ENCODE data around the gene IVNS1ABP.
"Not testable (repeated sequence)": the region's sequence is repeated elsewhere in the genome, so short reads cannot be mapped to it uniquely, and the experiment has no call there.

DNA sequence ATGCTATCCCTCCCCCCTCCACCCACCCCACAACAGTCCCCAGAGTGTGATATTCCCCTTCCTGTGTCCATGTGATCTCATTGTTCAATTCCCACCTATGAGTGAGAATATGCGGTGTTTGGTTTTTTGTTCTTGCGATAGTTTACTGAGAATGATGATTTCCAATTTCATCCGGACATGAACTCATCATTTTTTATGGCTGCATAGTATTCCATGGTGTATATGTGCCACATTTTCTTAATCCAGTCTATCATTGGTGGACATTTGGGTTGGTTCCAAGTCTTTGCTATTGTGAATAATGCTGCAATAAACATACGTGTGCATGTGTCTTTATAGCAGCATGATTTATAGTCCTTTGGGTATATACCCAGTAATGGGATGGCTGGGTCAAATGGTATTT lies 65.1 kb downstream of the IVNS1ABP start:
- TF ChIP-seq POLR2A, POLR2AphosphoS5 (IDR thresholded peaks at IDR 0.05): not testable (repeated sequence)
- TF ChIP-seq, protein P1, sequence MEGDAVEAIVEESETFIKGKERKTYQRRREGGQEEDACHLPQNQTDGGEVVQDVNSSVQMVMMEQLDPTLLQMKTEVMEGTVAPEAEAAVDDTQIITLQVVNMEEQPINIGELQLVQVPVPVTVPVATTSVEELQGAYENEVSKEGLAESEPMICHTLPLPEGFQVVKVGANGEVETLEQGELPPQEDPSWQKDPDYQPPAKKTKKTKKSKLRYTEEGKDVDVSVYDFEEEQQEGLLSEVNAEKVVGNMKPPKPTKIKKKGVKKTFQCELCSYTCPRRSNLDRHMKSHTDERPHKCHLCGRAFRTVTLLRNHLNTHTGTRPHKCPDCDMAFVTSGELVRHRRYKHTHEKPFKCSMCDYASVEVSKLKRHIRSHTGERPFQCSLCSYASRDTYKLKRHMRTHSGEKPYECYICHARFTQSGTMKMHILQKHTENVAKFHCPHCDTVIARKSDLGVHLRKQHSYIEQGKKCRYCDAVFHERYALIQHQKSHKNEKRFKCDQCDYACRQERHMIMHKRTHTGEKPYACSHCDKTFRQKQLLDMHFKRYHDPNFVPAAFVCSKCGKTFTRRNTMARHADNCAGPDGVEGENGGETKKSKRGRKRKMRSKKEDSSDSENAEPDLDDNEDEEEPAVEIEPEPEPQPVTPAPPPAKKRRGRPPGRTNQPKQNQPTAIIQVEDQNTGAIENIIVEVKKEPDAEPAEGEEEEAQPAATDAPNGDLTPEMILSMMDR (IDR thresholded peaks at IDR 0.05) = not testable (repeated sequence)
